B cell (primary cell): ENCODE data around the gene TENM4. TPM values are rescaled to one million over a fixed set of nuclear protein-coding genes. Genes with fewer than 3 reads are reported as not detected.
A peak's percentile ranks its signal among the peaks of the same experiment; 100 is the strongest.

Experiments
- ATAC-seq: fragments of 200-7000 bp; cut with Tn5 transposase; one replicate; pipeline ENCODE4 v1.10.0; 2021; ENCODE audit warnings: low read depth, mild to moderate bottlenecking, moderate number of reproducible peaks, moderate library complexity
- CTCF ChIA-PET: fragments of 350-600 bp; sonication (Branson Sonifier 250); formaldehyde crosslinking; loops from one replicate; lab custom pipeline; 2021; ENCODE audit warnings: antibody characterized with exemption, inconsistent platforms; lab: Charles Lee
- POLR2A ChIA-PET: fragments of 350-600 bp; sonication (Branson Sonifier 250); formaldehyde crosslinking; loops from one replicate; lab custom pipeline; 2021; ENCODE audit warnings: antibody characterized with exemption; lab: Charles Lee
- DNase-seq: peaks from one replicate; pipeline ENCODE4 v3.0.0; 2013
- H2AFZ ChIP-seq: 2 replicates; pipeline ENCODE4 v1.6.1; 2012; ENCODE audit warnings: mild to moderate bottlenecking, low read depth, low read length; ENCODE audit not compliant: insufficient read depth, poor library complexity, severe bottlenecking
- H3K27ac ChIP-seq, 2 donors: 1 replicate in 1 of 2; 2 replicates in 1 of 2; pipeline ENCODE4 v1.5.1; 2012 to 2013; ENCODE audit warnings: low read length in 2 of 2, mild to moderate bottlenecking in 2 of 2, moderate library complexity in 1 of 2
- H3K27me3 ChIP-seq, 4 experiments: fragments of 200-600 bp in 1 of 4; sonication (generic) in 1 of 4; replicated peaks in 1 of 4; 1 replicate in 2 of 4; 2 replicates in 2 of 4; pipeline versions ENCODE4 v1.6.1 to v1.7.0; 2013 to 2016; ENCODE audit warnings: low read length in 3 of 4, mild to moderate bottlenecking in 2 of 4, mixed read lengths in 1 of 4, moderate library complexity in 1 of 4; ENCODE audit not compliant: insufficient read depth in 4 of 4, control insufficient read depth in 3 of 4; ENCODE audit errors: control extremely low read depth in 1 of 4
- H3K36me3 ChIP-seq, 2 experiments: replicated peaks in 1 of 2; 1 replicate in 1 of 2; 2 replicates in 1 of 2; pipeline versions ENCODE4 v1.6.1 to v1.7.1; 2013; ENCODE audit warnings: low read length in 1 of 2; ENCODE audit not compliant: insufficient read depth in 2 of 2, control insufficient read depth in 1 of 2; ENCODE audit errors: control extremely low read depth in 1 of 2, extremely low read depth in 1 of 2
- H3K4me1 ChIP-seq, 2 donors: fragments of 200-600 bp in 1 of 2; sonication (generic) in 1 of 2; 1 replicate in 1 of 2; 2 replicates in 1 of 2; pipeline versions ENCODE4 v1.5.1 to v1.6.1; 2013 to 2017; ENCODE audit warnings: low read length in 2 of 2; ENCODE audit not compliant: control insufficient read depth in 2 of 2, insufficient read depth in 2 of 2
- H3K4me2 ChIP-seq: replicated peaks from 2 replicates; pipeline ENCODE3; 2012; ENCODE audit warnings: mild to moderate bottlenecking, low read depth, low read length; ENCODE audit not compliant: poor library complexity, severe bottlenecking
- H3K4me3 ChIP-seq, 5 experiments: fragments of 200-600 bp in 1 of 5; sonication (generic) in 1 of 5; 1 replicate in 3 of 5; 2 replicates in 2 of 5; pipeline versions ENCODE4 v1.5.1 to v1.7.0; 2011 to 2016; ENCODE audit warnings: low read length in 4 of 5, mild to moderate bottlenecking in 4 of 5, low read depth in 2 of 5, control low read depth in 1 of 5, moderate library complexity in 1 of 5; ENCODE audit not compliant: insufficient read depth in 1 of 5; ENCODE audit errors: control extremely low read depth in 1 of 5, extremely low read depth in 1 of 5
- H3K79me2 ChIP-seq: fragments of 200-600 bp; sonication (generic); one replicate; pipeline ENCODE4 v1.6.0; 2016; ENCODE audit warnings: low read length; ENCODE audit not compliant: control insufficient read depth, insufficient read depth
- H3K9ac ChIP-seq: fragments of 200-600 bp; sonication (generic); 2 replicates; pipeline ENCODE4 v1.6.1; 2017; ENCODE audit warnings: mild to moderate bottlenecking, low read length, moderate library complexity
- H3K9me3 ChIP-seq, 3 donors: one replicate each; pipeline versions ENCODE4 v1.6.1 to v1.7.1; 2013; ENCODE audit warnings: low read length in 2 of 3; ENCODE audit not compliant: control insufficient read depth in 2 of 3, insufficient read depth in 1 of 3; ENCODE audit errors: control extremely low read depth in 1 of 3
- H4K20me1 ChIP-seq: 2 replicates; pipeline ENCODE4 v1.6.0; 2012; ENCODE audit warnings: mild to moderate bottlenecking, low read length; ENCODE audit not compliant: insufficient read depth, control insufficient read depth, poor library complexity, severe bottlenecking
- H3K27ac Mint-ChIP-seq: one replicate; pipeline ENCODE4 v1.8.0; 2021; ENCODE audit warnings: mixed read lengths
- H3K27me3 Mint-ChIP-seq: one replicate; pipeline ENCODE4 v1.8.0; 2021; ENCODE audit warnings: mixed read lengths
- H3K4me1 Mint-ChIP-seq: one replicate; pipeline ENCODE4 v1.8.0; 2021; ENCODE audit warnings: mixed read lengths
- H3K4me3 Mint-ChIP-seq: one replicate; pipeline ENCODE4 v1.8.0; 2021; ENCODE audit warnings: mixed read lengths
- H3K9me3 Mint-ChIP-seq: one replicate; pipeline ENCODE4 v1.8.0; 2022; ENCODE audit warnings: mixed read lengths; ENCODE audit not compliant: insufficient read depth
- CTCF ChIP-seq: fragments of 200-600 bp; IDR thresholded peaks from one replicate; pipeline ENCODE4 v1.8.0; 2022; ENCODE audit warnings: antibody characterized with exemption, mild to moderate bottlenecking
- EZH2 ChIP-seq: IDR thresholded peaks from 2 replicates; pipeline ENCODE4 v1.6.1; 2012; ENCODE audit warnings: borderline replicate concordance, low read depth, mild to moderate bottlenecking, moderate library complexity, low read length; ENCODE audit not compliant: insufficient read depth, poor library complexity, severe bottlenecking
- WGBS: methylation state at CpG from one replicate; pipeline ENCODE4 v1.1.5; 2013; ENCODE audit warnings: missing lambda C conversion rate; ENCODE audit not compliant: insufficient coverage; 5-methylcytosine and 5-hydroxymethylcytosine counted together
- intact Hi-C: fragments of 100-400 bp; cut with micrococcal nuclease; formaldehyde crosslinking; loops from one replicate; pipeline ENCODE4 v1.10.0; 2022
- polyA plus RNA-seq: library from polyadenylated mRNA; depleted of rRNA; stranded (reverse); fragments of >200 nt; gene quantifications from 2 replicates; pipeline ENCODE4 v1.2.3, GENCODE V29; 2012
- total RNA-seq, 2 donors: library from RNA; stranded (reverse); fragments of 120-200 nt in 1 of 2; gene quantifications; 1 replicate in 1 of 2; 2 replicates in 1 of 2; pipeline versions ENCODE4 v1.2.3 to v1.2.4, GENCODE V29; 2013 to 2022

TENM4 gene
- total and polyA plus RNA-seq, 2 donors (not counting 1 experiment from before 2014, with no cell fraction given) = 0.09 to 5.7 TPM

DNA sequence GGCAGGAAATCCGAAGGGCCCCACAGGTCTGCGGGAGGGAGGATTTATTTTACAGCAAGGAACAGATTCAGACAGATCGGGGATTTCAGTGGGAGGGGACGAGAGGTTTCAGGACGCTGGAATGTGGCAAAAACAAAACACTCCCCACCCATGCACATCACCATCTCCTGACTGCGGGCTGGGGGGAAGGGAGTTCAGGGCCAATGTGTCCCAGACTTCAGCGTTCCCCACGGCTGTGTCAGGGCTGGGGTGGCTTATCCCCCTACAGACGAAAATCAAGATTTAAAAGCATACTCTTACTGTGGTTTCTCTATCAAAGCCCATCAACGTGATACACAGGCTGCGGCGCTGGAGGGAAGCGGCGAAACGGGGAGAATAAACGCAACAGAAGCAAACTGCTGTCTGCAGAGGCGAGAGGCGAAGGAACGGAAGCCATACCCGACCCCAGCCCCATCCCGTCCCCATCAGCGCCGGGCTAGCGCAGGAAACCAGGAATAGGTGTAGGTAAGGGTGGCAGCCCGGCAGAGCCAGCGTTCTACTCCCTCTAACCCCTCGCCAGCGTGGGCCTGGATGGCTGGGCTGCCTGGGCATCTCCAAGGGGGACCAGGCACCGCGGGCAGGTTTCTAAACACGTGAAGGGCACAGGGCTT is 2.7 kb downstream of the TENM4 start:
- Histone ChIP-seq H3K9me3 (peaks cover 0 to 26% (median 0%) of the 10 kb centered on the region in 3 donors), H3K27ac (no peak overlapping the region), H3K4me1 (peaks cover 44% of the 10 kb centered on the region in 2 donors), H3K4me3 (peak overlapping the region in 4 of 5 experiments; percentile 45 to 66 (median 53)), H2AFZ (peak overlapping the region; percentile 41), H3K79me2 (no peaks in the 10 kb centered on the region), H3K27me3 (peaks cover 0 to 65% (median 52%) of the 10 kb centered on the region in 4 experiments), H3K36me3 (no peaks in the 10 kb centered on the region), H3K9ac (peak overlapping the region; percentile 60), H3K4me2 (peak overlapping the region; percentile 96), H4K20me1 (no peaks in the 10 kb centered on the region)
- Mint-ChIP-seq H3K27me3 (peaks cover 52% of the 10 kb centered on the region), H3K4me1 (peaks cover 40% of the 10 kb centered on the region), H3K4me3 (peak overlapping the region; percentile 88), H3K9me3 (no peaks in the 10 kb centered on the region), H3K27ac (peak overlapping the region; percentile 34)
- 5% methylated on average over 22 of the region's 31 CpGs for WGBS
- CTCF ChIA-PET = interaction anchor here (1.2 to 2.6 kb wide), 2 partner anchors 37 to 56 kb away, joined by 5 to 16 read pairs; no protein-coding TSS in a partner anchor
- ATAC-seq (no peak), DNase-seq (no peak)
- no peak for TF ChIP-seq CTCF
- no peak for TF ChIP-seq EZH2
- POLR2A ChIA-PET = no interaction called here
- intact Hi-C loops = loop anchor here (2.0 kb wide), 1 partner anchor 31 kb away; no protein-coding TSS in a partner anchor
